ENCODE measurements around the gene NEK11. TPM values are rescaled to one million over a fixed set of nuclear protein-coding genes. Genes with fewer than 3 reads are reported as not detected.
"Not testable (repeated sequence)": the region's sequence is repeated elsewhere in the genome, so short reads cannot be mapped to it uniquely, and the experiment has no call there.

NEK11 gene
- total RNA-seq, 1 donor, result 14.5 TPM

- Histone ChIP-seq H3K9me3 (ENCODE audit: low read depth, low read length) (no peaks in the 10 kb centered on the region), H2AFZ (ENCODE audit: low read length) (no peak overlapping the region), H4K20me1 (ENCODE audit: insufficient read depth, low read length) (no peaks in the 10 kb centered on the region), H3K4me2 (ENCODE audit: insufficient read depth, low read length) (no peak overlapping the region), H3K27me3 (ENCODE audit: insufficient read depth, low read length) (no peaks in the 10 kb centered on the region), H3K79me2 (ENCODE audit: insufficient read depth, low read length) (no peaks in the 10 kb centered on the region), H3K27ac (ENCODE audit: low read depth, low read length) (no peak overlapping the region), H3K4me3 (ENCODE audit: insufficient read depth, low read length) (no peak overlapping the region), H3K4me1 (ENCODE audit: insufficient read depth, low read length) (no peaks in the 10 kb centered on the region), H3K36me3 (ENCODE audit: insufficient read depth, low read length) (no peaks in the 10 kb centered on the region)
- TF ChIP-seq, protein P1, sequence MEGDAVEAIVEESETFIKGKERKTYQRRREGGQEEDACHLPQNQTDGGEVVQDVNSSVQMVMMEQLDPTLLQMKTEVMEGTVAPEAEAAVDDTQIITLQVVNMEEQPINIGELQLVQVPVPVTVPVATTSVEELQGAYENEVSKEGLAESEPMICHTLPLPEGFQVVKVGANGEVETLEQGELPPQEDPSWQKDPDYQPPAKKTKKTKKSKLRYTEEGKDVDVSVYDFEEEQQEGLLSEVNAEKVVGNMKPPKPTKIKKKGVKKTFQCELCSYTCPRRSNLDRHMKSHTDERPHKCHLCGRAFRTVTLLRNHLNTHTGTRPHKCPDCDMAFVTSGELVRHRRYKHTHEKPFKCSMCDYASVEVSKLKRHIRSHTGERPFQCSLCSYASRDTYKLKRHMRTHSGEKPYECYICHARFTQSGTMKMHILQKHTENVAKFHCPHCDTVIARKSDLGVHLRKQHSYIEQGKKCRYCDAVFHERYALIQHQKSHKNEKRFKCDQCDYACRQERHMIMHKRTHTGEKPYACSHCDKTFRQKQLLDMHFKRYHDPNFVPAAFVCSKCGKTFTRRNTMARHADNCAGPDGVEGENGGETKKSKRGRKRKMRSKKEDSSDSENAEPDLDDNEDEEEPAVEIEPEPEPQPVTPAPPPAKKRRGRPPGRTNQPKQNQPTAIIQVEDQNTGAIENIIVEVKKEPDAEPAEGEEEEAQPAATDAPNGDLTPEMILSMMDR (IDR thresholded peaks at IDR 0.05; ENCODE audit: extremely low read depth, low read depth, low read length), result no peak
- DNase-seq (ENCODE audit: insufficient read length, low spot score, missing footprints), result peak; percentile 85
These were observed 299.6 kb downstream of the NEK11 start for GRCh38 chr3:131326307-131326706.

DNA sequence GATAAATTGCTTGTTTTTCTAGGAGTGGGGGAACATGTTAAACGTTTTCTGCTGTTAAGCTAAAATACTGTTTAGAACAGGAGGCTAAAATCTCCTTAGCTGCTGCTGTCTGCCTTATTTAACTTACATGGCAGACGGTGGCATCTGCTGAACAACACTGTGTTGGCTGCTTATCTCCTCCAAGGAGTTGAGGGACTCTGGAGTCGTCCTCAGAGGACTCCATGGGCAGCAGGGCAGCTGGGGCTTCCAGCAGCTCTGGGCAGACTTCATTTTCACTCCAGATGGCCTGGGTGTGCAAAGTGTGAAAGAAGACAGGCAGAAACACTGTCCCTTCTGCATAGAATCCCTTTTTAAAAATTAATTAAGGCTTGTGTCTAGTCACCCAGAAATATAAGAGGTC lies 302.0 kb downstream of the NEK11 start:
- Histone ChIP-seq H3K27me3 (ENCODE audit: insufficient read depth, low read length) (no peaks in the 10 kb centered on the region), H3K9me3 (ENCODE audit: low read depth, low read length) (no peaks in the 10 kb centered on the region), H3K79me2 (ENCODE audit: insufficient read depth, low read length) (no peaks in the 10 kb centered on the region), H3K4me2 (ENCODE audit: insufficient read depth, low read length) (no peak overlapping the region), H2AFZ (ENCODE audit: low read length) (no peak overlapping the region), H3K4me1 (ENCODE audit: insufficient read depth, low read length) (no peaks in the 10 kb centered on the region), H4K20me1 (ENCODE audit: insufficient read depth, low read length) (no peaks in the 10 kb centered on the region), H3K27ac (ENCODE audit: low read depth, low read length) (no peak overlapping the region), H3K36me3 (ENCODE audit: insufficient read depth, low read length) (no peaks in the 10 kb centered on the region), H3K4me3 (ENCODE audit: insufficient read depth, low read length) (no peak overlapping the region)
- TF ChIP-seq, protein P1 (IDR thresholded peaks at IDR 0.05; ENCODE audit: extremely low read depth, low read depth, low read length), result no peak
- no peak for DNase-seq (ENCODE audit: insufficient read length, low spot score, missing footprints)

DNA sequence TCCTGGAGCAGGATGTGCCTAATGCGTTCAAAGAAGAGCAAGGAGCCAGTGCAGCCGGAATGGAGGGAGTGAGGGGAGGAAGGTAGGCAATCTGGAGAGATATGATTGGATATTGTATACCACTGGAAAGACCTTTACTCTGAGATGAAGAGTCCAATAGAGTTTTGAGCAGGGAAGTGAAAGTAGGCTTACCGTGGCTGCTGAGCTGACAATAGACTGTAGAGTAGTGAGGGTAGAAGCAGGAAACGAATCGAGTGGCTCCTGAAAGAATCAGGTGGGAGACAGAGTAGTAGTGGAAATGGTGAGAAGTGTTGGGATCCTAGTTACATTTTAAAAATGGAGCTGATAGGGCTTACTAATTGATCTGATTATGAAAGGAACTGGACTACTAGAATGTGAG lies 303.1 kb downstream of the NEK11 start:
- H4K20me1 ChIP-seq (ENCODE audit: insufficient read depth, low read length), result no peaks in the 10 kb centered on the region
- no peaks in the 10 kb centered on the region for H3K27me3 ChIP-seq (ENCODE audit: insufficient read depth, low read length)
- no peaks in the 10 kb centered on the region for H3K9me3 ChIP-seq (ENCODE audit: low read depth, low read length)
- no peak overlapping the region for H3K4me2 ChIP-seq (ENCODE audit: insufficient read depth, low read length)
- no peak overlapping the region for H3K27ac ChIP-seq (ENCODE audit: low read depth, low read length)
- no peak overlapping the region for H3K4me3 ChIP-seq (ENCODE audit: insufficient read depth, low read length)
- TF ChIP-seq, protein P1 (IDR thresholded peaks at IDR 0.05; ENCODE audit: extremely low read depth, low read depth, low read length), result no peak
- H3K36me3 ChIP-seq (ENCODE audit: insufficient read depth, low read length), result no peaks in the 10 kb centered on the region
- no peak overlapping the region for H2AFZ ChIP-seq (ENCODE audit: low read length)
- H3K79me2 ChIP-seq (ENCODE audit: insufficient read depth, low read length), result no peaks in the 10 kb centered on the region
- no peaks in the 10 kb centered on the region for H3K4me1 ChIP-seq (ENCODE audit: insufficient read depth, low read length)
- no peak for DNase-seq (ENCODE audit: insufficient read length, low spot score, missing footprints)

DNA sequence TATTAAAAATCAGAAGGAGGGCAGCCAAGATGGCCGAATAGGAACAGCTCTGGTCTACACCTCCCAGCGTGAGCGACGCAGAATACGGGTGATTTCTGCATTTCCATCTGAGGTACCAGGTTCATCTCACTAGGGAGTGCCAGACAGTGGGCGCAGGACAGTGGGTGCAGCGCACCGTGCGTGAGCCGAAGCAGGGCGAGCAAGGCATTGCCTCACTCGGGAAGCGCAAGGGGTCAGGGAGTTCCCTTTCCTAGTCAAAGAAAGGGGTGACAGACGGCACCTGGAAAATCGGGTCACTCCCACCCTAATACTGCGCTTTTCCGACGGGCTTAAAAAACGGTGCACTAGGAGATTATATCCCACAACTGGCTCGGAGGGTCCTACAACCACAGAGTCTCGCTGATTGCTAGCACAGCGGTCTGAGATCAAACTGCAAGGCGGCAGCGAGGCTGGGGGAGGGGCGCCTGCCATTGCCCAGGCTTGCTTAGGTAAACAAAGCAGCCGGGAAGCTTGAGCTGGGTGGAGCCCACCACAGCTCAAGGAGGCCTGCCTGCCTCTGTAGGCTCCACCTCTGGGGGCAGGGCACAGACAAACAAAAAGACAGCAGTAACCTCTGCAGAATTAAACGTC lies 304.9 kb downstream of the NEK11 start:
- not testable (repeated sequence) for H3K79me2 ChIP-seq (ENCODE audit: insufficient read depth, low read length); DNase-seq (ENCODE audit: insufficient read length, low spot score, missing footprints); H2AFZ ChIP-seq (ENCODE audit: low read length); H3K4me1 ChIP-seq (ENCODE audit: insufficient read depth, low read length); H3K4me3 ChIP-seq (ENCODE audit: insufficient read depth, low read length); H3K27ac ChIP-seq (ENCODE audit: low read depth, low read length); H4K20me1 ChIP-seq (ENCODE audit: insufficient read depth, low read length); H3K36me3 ChIP-seq (ENCODE audit: insufficient read depth, low read length); H3K4me2 ChIP-seq (ENCODE audit: insufficient read depth, low read length); H3K9me3 ChIP-seq (ENCODE audit: low read depth, low read length); H3K27me3 ChIP-seq (ENCODE audit: insufficient read depth, low read length)

All from osteoblast (primary cell).